A673 (cell line): Measurements from ENCODE around the gene ADAMTS5.

Experiments used
- CTCF ChIP-seq: fragments of 300-800, 200-600 bp; sonication (generic); conservative IDR thresholded peaks from 2 replicates; pipeline ENCODE4 v1.5.1; 2017; ENCODE audit warnings: low read depth, mild to moderate bottlenecking, antibody characterized with exemption, low read length, moderate library complexity, mixed read lengths
- EZH2 ChIP-seq: fragments of 200-600 bp; sonication (generic); IDR thresholded peaks from 2 replicates; pipeline ENCODE4 v1.6.1; 2017; ENCODE audit warnings: borderline replicate concordance, low read depth, mild to moderate bottlenecking, mixed read lengths, antibody characterized with exemption, low read length; ENCODE audit not compliant: poor library complexity, severe bottlenecking

- TF ChIP-seq CTCF (no peak), EZH2 (peak; percentile 80)
These were observed at the start of gene ADAMTS5 for GRCh38 chr21:26967062-26967913.
